Liver (tissue), 9 donors: ENCODE results near the gene SZT2. TPM values are rescaled to one million over a fixed set of nuclear protein-coding genes. Genes with fewer than 3 reads are reported as not detected.

Source experiments
- DNase-seq: peaks from one replicate; pipeline ENCODE4 v3.0.0-alpha.2; 2017; ENCODE audit warnings: low spot score
- H3K27ac ChIP-seq, 2 donors: one replicate each; pipeline ENCODE4 v1.7.0; 2013; ENCODE audit warnings: inconsistent platforms in 2 of 2, low read length in 2 of 2, control low read depth in 1 of 2, low read depth in 1 of 2, mild to moderate bottlenecking in 1 of 2
- H3K27me3 ChIP-seq, 4 donors: one replicate each; pipeline versions ENCODE4 v1.6.1 to v1.7.0; 2013; ENCODE audit warnings: low read length in 3 of 4, inconsistent platforms in 1 of 4, mild to moderate bottlenecking in 1 of 4, moderate library complexity in 1 of 4; ENCODE audit not compliant: control insufficient read depth in 4 of 4, insufficient read depth in 4 of 4
- H3K36me3 ChIP-seq, 4 donors: one replicate each; pipeline versions ENCODE4 v1.6.1 to v1.7.0; 2013; ENCODE audit warnings: low read length in 3 of 4, mild to moderate bottlenecking in 3 of 4, low read depth in 1 of 4, moderate library complexity in 1 of 4; ENCODE audit not compliant: control insufficient read depth in 4 of 4, insufficient read depth in 3 of 4
- H3K4me1 ChIP-seq, 4 donors: one replicate each; pipeline versions ENCODE4 v1.6.1 to v1.7.0; 2013; ENCODE audit warnings: low read length in 3 of 4, mild to moderate bottlenecking in 3 of 4, moderate library complexity in 1 of 4; ENCODE audit not compliant: control insufficient read depth in 4 of 4, insufficient read depth in 4 of 4
- H3K4me3 ChIP-seq, 3 donors: one replicate each; pipeline versions ENCODE4 v1.6.1 to v1.7.0; 2013; ENCODE audit warnings: low read length in 3 of 3, control low read depth in 1 of 3, low read depth in 1 of 3, mild to moderate bottlenecking in 1 of 3
- H3K9ac ChIP-seq, 2 donors: one replicate each; pipeline ENCODE4 v1.7.0; 2013; ENCODE audit warnings: low read length in 2 of 2, mild to moderate bottlenecking in 2 of 2, moderate library complexity in 2 of 2, control low read depth in 1 of 2, low read depth in 1 of 2
- H3K9me3 ChIP-seq, 4 donors: one replicate each; pipeline versions ENCODE4 v1.6.1 to v1.7.0; 2013; ENCODE audit warnings: low read length in 3 of 4; ENCODE audit not compliant: control insufficient read depth in 4 of 4
- ATF3 ChIP-seq: IDR thresholded peaks from 2 replicates; pipeline ENCODE4 v1.6.1; 2016; ENCODE audit warnings: antibody characterized with exemption
- CTCF ChIP-seq: fragments of 150-350 bp; IDR thresholded peaks from 2 replicates; pipeline ENCODE4 v1.5.1; 2017; ENCODE audit warnings: improper control_type of control experiment, low read depth, low read length; ENCODE audit not compliant: missing input control
- EGR1 ChIP-seq, 2 donors: IDR thresholded peaks; 2 replicates each; pipeline ENCODE4 v1.6.1; 2016 to 2018; ENCODE audit warnings: antibody characterized with exemption in 2 of 2, low read depth in 2 of 2
- FOXA1 ChIP-seq: IDR thresholded peaks from 2 replicates; pipeline ENCODE4 v1.6.1; 2016; ENCODE audit warnings: antibody characterized with exemption
- FOXA2 ChIP-seq: IDR thresholded peaks from 2 replicates; pipeline ENCODE4 v1.6.1; 2016; ENCODE audit warnings: antibody characterized with exemption
- HNF4A ChIP-seq, 2 donors: conservative IDR thresholded peaks; 2 replicates each; pipeline ENCODE4 v1.6.1; 2016; ENCODE audit warnings: antibody characterized with exemption in 2 of 2, mild to moderate bottlenecking in 2 of 2
- HNF4G ChIP-seq: IDR thresholded peaks from 2 replicates; pipeline ENCODE4 v1.6.1; 2016; ENCODE audit warnings: antibody characterized with exemption
- JUND ChIP-seq, 2 donors: IDR thresholded peaks; 2 replicates each; pipeline ENCODE4 v1.6.1; 2016; ENCODE audit warnings: antibody characterized with exemption in 2 of 2
- MAX ChIP-seq: IDR thresholded peaks from 2 replicates; pipeline ENCODE4 v1.6.1; 2016; ENCODE audit warnings: antibody characterized with exemption
- RAD21 ChIP-seq, 2 donors: IDR thresholded peaks; 2 replicates each; pipeline ENCODE4 v1.6.1; 2016; ENCODE audit warnings: antibody characterized with exemption in 2 of 2, mild to moderate bottlenecking in 2 of 2
- REST ChIP-seq: IDR thresholded peaks from 2 replicates; pipeline ENCODE4 v1.6.1; 2016; ENCODE audit warnings: antibody characterized with exemption, mild to moderate bottlenecking
- RXRA ChIP-seq, 2 donors: IDR thresholded peaks; 2 replicates each; pipeline ENCODE4 v1.6.1; 2017 to 2018; ENCODE audit warnings: antibody characterized with exemption in 2 of 2, mild to moderate bottlenecking in 1 of 2
- SP1 ChIP-seq: IDR thresholded peaks from 2 replicates; pipeline ENCODE4 v1.6.1; 2018; ENCODE audit warnings: antibody characterized with exemption, mild to moderate bottlenecking
- YY1 ChIP-seq: IDR thresholded peaks from 2 replicates; pipeline ENCODE4 v1.6.1; 2016; ENCODE audit warnings: antibody characterized with exemption, mild to moderate bottlenecking
- ZBTB33 ChIP-seq: IDR thresholded peaks from 2 replicates; pipeline ENCODE4 v1.6.1; 2016; ENCODE audit warnings: antibody characterized with exemption
- WGBS: extraction: QIAGEN DNeasy Blood & Tissue Kit; methylation state at CpG from one replicate; pipeline ENCODE4 v1.1.7; 2013; 5-methylcytosine and 5-hydroxymethylcytosine counted together
- polyA plus RNA-seq, 2 donors: library from polyadenylated mRNA; stranded (reverse) in 1 of 2; unstranded in 1 of 2; fragments of 200-250 nt in 1 of 2; fragments of >200 nt in 1 of 2; fragmentation: Nextera tagmentation in 1 of 2; extraction: Ambion mirVana in 1 of 2; gene quantifications; one replicate each; pipeline versions ENCODE4 v1.2.1 to v1.2.3, GENCODE V29; 2013 to 2015
- total RNA-seq, 2 donors: library from RNA; depleted of rRNA; stranded (reverse); fragments of >200 nt; gene quantifications; one replicate each; pipeline ENCODE4 v1.2.3, GENCODE V29; 2014
- donor health status: healthy.
- donor health status: healthy.
- donor health status: healthy.
- donor health status: healthy.
- donor health status: healthy.

SZT2 gene
- total and polyA plus RNA-seq, 4 donors = 4.8 to 31.0 (median 11.9) TPM

- H3K4me1 ChIP-seq = peaks cover 0 to 31% (median 19%) of the 10 kb centered on the region in 4 donors
- H3K9ac ChIP-seq = peak overlapping the region; percentile 52 to 72
- no peaks in the 10 kb centered on the region for H3K27me3 ChIP-seq
- TF ChIP-seq CTCF = peak; percentile 27
- TF ChIP-seq RXRA (IDR thresholded peaks at IDR 0.05) = peak; percentile 28 to 47
- TF ChIP-seq YY1 = peak; percentile 77
- no peak for TF ChIP-seq ATF3
- no peak for TF ChIP-seq HNF4A (conservative IDR thresholded peaks at IDR 0.05)
- peak; percentile 30 for TF ChIP-seq MAX
- no peak for TF ChIP-seq JUND (IDR thresholded peaks at IDR 0.05)
- TF ChIP-seq RAD21 (IDR thresholded peaks at IDR 0.05) = no peak
- no peak for TF ChIP-seq ZBTB33
- peak; percentile 68 for TF ChIP-seq SP1
- no peak for TF ChIP-seq EGR1 (IDR thresholded peaks at IDR 0.05; ENCODE audit: low read depth in 2 of 2)
- peak; percentile 54 for TF ChIP-seq REST
- no peak for TF ChIP-seq FOXA1
- peak; percentile 20 for TF ChIP-seq FOXA2
- TF ChIP-seq HNF4G = no peak
- peak overlapping the region; percentile 67 to 80 (median 76) for H3K4me3 ChIP-seq
- peak overlapping the region; percentile 58 to 71 for H3K27ac ChIP-seq
- H3K9me3 ChIP-seq = no peaks in the 10 kb centered on the region
- H3K36me3 ChIP-seq = peaks cover 9 to 19% (median 12%) of the 10 kb centered on the region in 4 donors
- WGBS = 10% methylated on average over 19 of the region's 19 CpGs
- DNase-seq = peak; percentile 73
Measured at GRCh38 chr1:43454270-43455011, 64.7 kb downstream of the SZT2 start.
